Prostate gland (tissue), 2 donors: ENCODE measurements around the gene RBFOX1. TPM values are rescaled to one million over a fixed set of nuclear protein-coding genes. Genes with fewer than 3 reads are reported as not detected.

ENCODE experiments used
- DNase-seq: peaks from one replicate; pipeline ENCODE4 v3.0.0-alpha.2; 2019; ENCODE audit warnings: low spot score
- H3K27ac ChIP-seq, 2 donors: fragments of 200-600 bp; sonication (generic); 2 replicates each; pipeline ENCODE4 v1.5.1; 2017 to 2019
- H3K27me3 ChIP-seq: fragments of 200-600 bp; sonication (generic); replicated peaks from 2 replicates; pipeline ENCODE4 v1.5.1; 2019; ENCODE audit not compliant: insufficient read depth
- H3K36me3 ChIP-seq, 2 donors: fragments of 200-600 bp; sonication (generic); 1 replicate in 1 of 2; 2 replicates in 1 of 2; pipeline versions ENCODE4 v1.5.1 to v1.8.1; 2017 to 2019
- H3K4me1 ChIP-seq: fragments of 200-600 bp; sonication (generic); replicated peaks from 2 replicates; pipeline ENCODE4 v1.5.1; 2019
- H3K4me3 ChIP-seq, 2 donors: fragments of 200-600 bp; sonication (generic); 2 replicates each; pipeline ENCODE4 v1.5.1; 2017 to 2019
- H3K9me3 ChIP-seq: fragments of 200-600 bp; sonication (generic); 2 replicates; pipeline ENCODE4 v1.5.1; 2017
- CTCF ChIP-seq, 4 experiments: fragments of 200-600 bp in 2 of 4; fragments of 450-650 bp in 2 of 4; sonication (generic) in 2 of 4; IDR thresholded peaks; 1 replicate in 3 of 4; 2 replicates in 1 of 4; pipeline ENCODE4 v1.5.1; 2016 to 2019; ENCODE audit warnings: antibody characterized with exemption in 4 of 4, mild to moderate bottlenecking in 2 of 4, moderate library complexity in 2 of 4
- POLR2A ChIP-seq: fragments of 450-650 bp; IDR thresholded peaks from one replicate; pipeline ENCODE4 v1.6.1; 2016; ENCODE audit warnings: antibody characterized with exemption, mild to moderate bottlenecking
- POLR2AphosphoS5 ChIP-seq: sonication (generic); formaldehyde crosslinking; IDR thresholded peaks from one replicate; pipeline ENCODE4 v1.6.1; 2017; ENCODE audit warnings: antibody characterized with exemption
- WGBS: methylation state at CpG from one replicate; pipeline ENCODE4 v1.1.5; 2018; 5-methylcytosine and 5-hydroxymethylcytosine counted together
- intact Hi-C: fragments of 100-400 bp; cut with DNase I; formaldehyde crosslinking; loops from one replicate; pipeline ENCODE4 v1.14.2; 2022
- total RNA-seq, 2 donors: library from RNA; depleted of rRNA; stranded (reverse); fragments of >200 nt; gene quantifications; one replicate each; pipeline ENCODE4 v1.1.0, GENCODE V29; 2016

RBFOX1 gene
- total RNA-seq, 2 donors from 2014 or later, result 1.3 to 1.5 TPM

GRCh38 chr16:7517496-7517895 is 184.9 kb downstream of the RBFOX1 start:
- WGBS, result 33% methylated on average over 2 of the region's 2 CpGs
- Histone ChIP-seq H3K27me3 (no peaks in the 10 kb centered on the region), H3K4me1 (no peaks in the 10 kb centered on the region), H3K4me3 (no peak overlapping the region), H3K9me3 (no peaks in the 10 kb centered on the region), H3K27ac (no peak overlapping the region), H3K36me3 (no peaks in the 10 kb centered on the region)
- no peak for DNase-seq
- TF ChIP-seq POLR2AphosphoS5 (no peak), POLR2A (no peak), CTCF (IDR thresholded peaks at IDR 0.05) (no peak)
- intact Hi-C loops, result no loop called here

- TF ChIP-seq CTCF (IDR thresholded peaks at IDR 0.05), result no peak
- no peak for TF ChIP-seq POLR2AphosphoS5
- TF ChIP-seq POLR2A, result no peak
- Histone ChIP-seq H3K9me3 (no peaks in the 10 kb centered on the region), H3K27me3 (no peaks in the 10 kb centered on the region), H3K4me3 (no peak overlapping the region), H3K27ac (no peak overlapping the region), H3K36me3 (no peaks in the 10 kb centered on the region), H3K4me1 (no peaks in the 10 kb centered on the region)
- 91% methylated on average over 25 of the region's 25 CpGs for WGBS
- no peak for DNase-seq
- intact Hi-C loops, result no loop called here
Measured at GRCh38 chr16:7518158-7518557, 185.5 kb downstream of the RBFOX1 start.

GRCh38 chr16:7521834-7522233 is 189.2 kb downstream of the RBFOX1 start:
- TF ChIP-seq CTCF (IDR thresholded peaks at IDR 0.05), result no peak
- no peak for TF ChIP-seq POLR2A
- no peak for TF ChIP-seq POLR2AphosphoS5
- Histone ChIP-seq H3K27me3 (no peaks in the 10 kb centered on the region), H3K4me1 (no peaks in the 10 kb centered on the region), H3K4me3 (no peak overlapping the region), H3K27ac (no peak overlapping the region), H3K9me3 (no peaks in the 10 kb centered on the region), H3K36me3 (no peaks in the 10 kb centered on the region)
- intact Hi-C loops, result loop anchor here (10.0 kb wide), 1 partner anchor 1397 kb away; no protein-coding TSS in a partner anchor
- no peak for DNase-seq
- 86% methylated on average over 6 of the region's 6 CpGs for WGBS

- Histone ChIP-seq H3K9me3 (no peaks in the 10 kb centered on the region), H3K27me3 (no peaks in the 10 kb centered on the region), H3K4me1 (no peaks in the 10 kb centered on the region), H3K27ac (no peak overlapping the region), H3K36me3 (no peaks in the 10 kb centered on the region), H3K4me3 (no peak overlapping the region)
- intact Hi-C loops, result loop anchor here (10.0 kb wide), 1 partner anchor 1400 kb away; no protein-coding TSS in a partner anchor
- no peak for DNase-seq
- 66% methylated on average over 5 of the region's 5 CpGs for WGBS
- TF ChIP-seq POLR2AphosphoS5 (no peak), CTCF (IDR thresholded peaks at IDR 0.05) (no peak)
Measured at GRCh38 chr16:7524419-7524818, 191.8 kb downstream of the RBFOX1 start.

GRCh38 chr16:7526736-7527135 is 194.1 kb downstream of the RBFOX1 start:
- WGBS, result 80% methylated on average over 6 of the region's 6 CpGs
- no peak for DNase-seq
- no peaks in the 10 kb centered on the region for H3K4me1 ChIP-seq
- H3K36me3 ChIP-seq, result no peaks in the 10 kb centered on the region
- no peak for TF ChIP-seq POLR2AphosphoS5
- TF ChIP-seq POLR2A, result no peak
- TF ChIP-seq CTCF (IDR thresholded peaks at IDR 0.05), result no peak
- H3K27ac ChIP-seq, result no peak overlapping the region
- H3K9me3 ChIP-seq, result no peaks in the 10 kb centered on the region
- H3K4me3 ChIP-seq, result no peak overlapping the region
- no peaks in the 10 kb centered on the region for H3K27me3 ChIP-seq
- intact Hi-C loops, result loop anchor here (10.0 kb wide), 1 partner anchor 1402 kb away; no protein-coding TSS in a partner anchor
